SK-N-SH treated with all-trans-retinoic acid at 6 μM for 48 hours (cell line): Measurements from ENCODE around the gene HAP1.

ENCODE experiments used
- ATAC-seq: fragments of 200-7000 bp; cut with Tn5 transposase; 3 replicates; pipeline ENCODE4 v1.9.1; 2020; ENCODE audit warnings: mild to moderate bottlenecking, moderate library complexity
- ARNTL ChIP-seq: fragments of 450-650 bp; formaldehyde crosslinking; IDR thresholded peaks from 2 replicates; pipeline ENCODE4 v1.5.0; 2020; ENCODE audit warnings: low read depth, mild to moderate bottlenecking, moderate library complexity, borderline replicate concordance
- CSDC2 ChIP-seq: fragments of 250-450 bp; sonication (Bioruptor Pico); IDR thresholded peaks from 2 replicates; pipeline ENCODE4 v1.5.0; 2020; ENCODE audit warnings: mild to moderate bottlenecking, moderate library complexity
- ESRRG ChIP-seq: fragments of 250-450 bp; sonication (Bioruptor Pico); IDR thresholded peaks from 2 replicates; pipeline ENCODE4 v1.6.1; 2021; ENCODE audit warnings: mild to moderate bottlenecking
- GLIS3 ChIP-seq: fragments of 250-450 bp; sonication (Bioruptor Pico); IDR thresholded peaks from 2 replicates; pipeline ENCODE4 v1.5.0; 2020; ENCODE audit warnings: mild to moderate bottlenecking, moderate library complexity
- ISL1 ChIP-seq: fragments of 250-450 bp; sonication (Bioruptor Pico); IDR thresholded peaks from 2 replicates; pipeline ENCODE4 v2.1.2; 2022; ENCODE audit warnings: mild to moderate bottlenecking, moderate library complexity
- OSR1 ChIP-seq: fragments of 250-450 bp; sonication (Bioruptor Pico); IDR thresholded peaks from 2 replicates; pipeline ENCODE4 v1.8.0; 2022; ENCODE audit warnings: moderate library complexity, mild to moderate bottlenecking, inconsistent platforms
- PATZ1 ChIP-seq: fragments of 250-450 bp; sonication (Bioruptor Pico); IDR thresholded peaks from 2 replicates; pipeline ENCODE4 v1.8.0; 2020; ENCODE audit warnings: mild to moderate bottlenecking, moderate library complexity, borderline replicate concordance
- PPARA ChIP-seq: fragments of 250-450 bp; sonication (Bioruptor Pico); IDR thresholded peaks from 2 replicates; pipeline ENCODE4 v1.5.0; 2020; ENCODE audit warnings: mild to moderate bottlenecking, borderline replicate concordance
- RARB ChIP-seq: fragments of 250-450 bp; sonication (Bioruptor Pico); IDR thresholded peaks from 2 replicates; pipeline ENCODE4 v1.8.0; 2021; ENCODE audit warnings: mild to moderate bottlenecking, moderate library complexity
- SNAI2 ChIP-seq: fragments of 250-450 bp; sonication (Bioruptor Pico); IDR thresholded peaks from 2 replicates; pipeline ENCODE4 v1.5.0; 2020; ENCODE audit warnings: mild to moderate bottlenecking, moderate library complexity
- TOX ChIP-seq: fragments of 250-450 bp; sonication (Bioruptor Pico); IDR thresholded peaks from 2 replicates; pipeline ENCODE4 v1.8.0; 2021; ENCODE audit warnings: mild to moderate bottlenecking, moderate library complexity, borderline replicate concordance
- TSHZ2 ChIP-seq: fragments of 250-450 bp; sonication (Bioruptor Pico); IDR thresholded peaks from 2 replicates; pipeline ENCODE4 v1.5.0; 2020; ENCODE audit warnings: mild to moderate bottlenecking, moderate library complexity
- ZC3H10 ChIP-seq: fragments of 250-450 bp; sonication (Bioruptor Pico); IDR thresholded peaks from 2 replicates; pipeline ENCODE4 v1.5.1; 2021; ENCODE audit warnings: mild to moderate bottlenecking, moderate library complexity
- ZFP3 ChIP-seq: fragments of 250-450 bp; sonication (Bioruptor Pico); IDR thresholded peaks from 2 replicates; pipeline ENCODE4 v1.5.0; 2020; ENCODE audit warnings: mild to moderate bottlenecking, moderate library complexity
- ZFP30 ChIP-seq: fragments of 450-650 bp; formaldehyde crosslinking; IDR thresholded peaks from 2 replicates; pipeline ENCODE4 v1.5.0; 2022; ENCODE audit warnings: mild to moderate bottlenecking, moderate library complexity
- ZNF565 ChIP-seq: fragments of 450-650 bp; formaldehyde crosslinking; conservative IDR thresholded peaks from 2 replicates; pipeline ENCODE4 v1.5.0; 2020; ENCODE audit warnings: low read depth, mild to moderate bottlenecking, moderate library complexity
- ZNF70 ChIP-seq: fragments of 450-650 bp; formaldehyde crosslinking; IDR thresholded peaks from 2 replicates; pipeline ENCODE4 v1.5.0; 2020; ENCODE audit warnings: mild to moderate bottlenecking, moderate library complexity
- ZNF8 ChIP-seq: fragments of 450-650 bp; formaldehyde crosslinking; IDR thresholded peaks from 2 replicates; pipeline ENCODE4 v1.5.0; 2020; ENCODE audit warnings: mild to moderate bottlenecking, moderate library complexity
- TF ChIP-seq, protein P1 (sequence below): fragments of 250-450 bp; sonication (Bioruptor Pico); IDR thresholded peaks from 2 replicates; pipeline ENCODE4 v1.5.1; 2021; ENCODE audit warnings: mild to moderate bottlenecking, moderate library complexity
- TF ChIP-seq, protein P2 (sequence below): fragments of 250-450 bp; sonication (Bioruptor Pico); IDR thresholded peaks from 2 replicates; pipeline ENCODE4 v1.5.1; 2020; ENCODE audit warnings: low read depth, mild to moderate bottlenecking, moderate library complexity

HAP1 gene

GRCh38 chr17:41679740-41680425, 54.6 kb downstream of the HAP1 start:
- TF ChIP-seq PPARA (CRISPR knock-in tag) (no peak), GLIS3 (CRISPR knock-in tag) (no peak), SNAI2 (CRISPR knock-in tag) (no peak)
- no peak for ATAC-seq

GRCh38 chr17:41678907-41679739, 55.3 kb downstream of the HAP1 start:
- TF ChIP-seq SNAI2 (CRISPR knock-in tag) (no peak), PATZ1 (CRISPR knock-in tag) (no peak), ARNTL (CRISPR knock-in tag) (no peak), ZNF70 (CRISPR knock-in tag) (no peak)
- TF ChIP-seq, all 23 proteins: peak for 0
- peak; percentile 39; the same call in 2 of the 3 replicates for ATAC-seq

GRCh38 chr17:41678411-41678906, 56.0 kb downstream of the HAP1 start:
- peak; percentile 34 for ATAC-seq

GRCh38 chr17:41676058-41676419, 58.4 kb downstream of the HAP1 start:
- no peak for ATAC-seq
- TF ChIP-seq ARNTL (CRISPR knock-in tag) = no peak
- no peak for TF ChIP-seq ZFP3 (CRISPR knock-in tag)
- no peak for TF ChIP-seq SNAI2 (CRISPR knock-in tag)
- no peak for TF ChIP-seq PPARA (CRISPR knock-in tag)
- TF ChIP-seq PATZ1 (CRISPR knock-in tag) = no peak
- TF ChIP-seq TOX = no peak
- no peak for TF ChIP-seq TSHZ2
- no peak for TF ChIP-seq ZFP30
- TF ChIP-seq, all 23 proteins: peak for 0

More at GRCh38 chr17:41678411-41678906, 56.0 kb downstream of the HAP1 start:
- peak; percentile 71 for TF ChIP-seq TOX
- TF ChIP-seq RARB (CRISPR knock-in tag) = peak; percentile 72
- TF ChIP-seq ZC3H10 (CRISPR knock-in tag) = 0 out of 2 replicates have a peak, but pooled peaks have one; percentile 13
- TF ChIP-seq ISL1 (CRISPR knock-in tag) = no peak
- TF ChIP-seq ZNF8 = no peak
- no peak for TF ChIP-seq ZNF565 (CRISPR knock-in tag)
- TF ChIP-seq CSDC2 (CRISPR knock-in tag) = no peak
- TF ChIP-seq, protein P1, sequence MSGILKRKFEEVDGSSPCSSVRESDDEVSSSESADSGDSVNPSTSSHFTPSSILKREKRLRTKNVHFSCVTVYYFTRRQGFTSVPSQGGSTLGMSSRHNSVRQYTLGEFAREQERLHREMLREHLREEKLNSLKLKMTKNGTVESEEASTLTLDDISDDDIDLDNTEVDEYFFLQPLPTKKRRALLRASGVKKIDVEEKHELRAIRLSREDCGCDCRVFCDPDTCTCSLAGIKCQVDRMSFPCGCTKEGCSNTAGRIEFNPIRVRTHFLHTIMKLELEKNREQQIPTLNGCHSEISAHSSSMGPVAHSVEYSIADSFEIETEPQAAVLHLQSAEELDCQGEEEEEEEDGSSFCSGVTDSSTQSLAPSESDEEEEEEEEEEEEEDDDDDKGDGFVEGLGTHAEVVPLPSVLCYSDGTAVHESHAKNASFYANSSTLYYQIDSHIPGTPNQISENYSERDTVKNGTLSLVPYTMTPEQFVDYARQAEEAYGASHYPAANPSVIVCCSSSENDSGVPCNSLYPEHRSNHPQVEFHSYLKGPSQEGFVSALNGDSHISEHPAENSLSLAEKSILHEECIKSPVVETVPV (CRISPR knock-in tag) = no peak
- no peak for TF ChIP-seq PPARA (CRISPR knock-in tag)
- peak; percentile 57; the same call in 1 of the 2 replicates for TF ChIP-seq PATZ1 (CRISPR knock-in tag)
- TF ChIP-seq ARNTL (CRISPR knock-in tag) = no peak
- no peak for TF ChIP-seq ZFP30
- no peak for TF ChIP-seq OSR1 (CRISPR knock-in tag)
- peak; percentile 26; the same call in 1 of the 2 replicates for TF ChIP-seq ZFP3 (CRISPR knock-in tag)
- no peak for TF ChIP-seq SNAI2 (CRISPR knock-in tag)
- TF ChIP-seq, protein P2, sequence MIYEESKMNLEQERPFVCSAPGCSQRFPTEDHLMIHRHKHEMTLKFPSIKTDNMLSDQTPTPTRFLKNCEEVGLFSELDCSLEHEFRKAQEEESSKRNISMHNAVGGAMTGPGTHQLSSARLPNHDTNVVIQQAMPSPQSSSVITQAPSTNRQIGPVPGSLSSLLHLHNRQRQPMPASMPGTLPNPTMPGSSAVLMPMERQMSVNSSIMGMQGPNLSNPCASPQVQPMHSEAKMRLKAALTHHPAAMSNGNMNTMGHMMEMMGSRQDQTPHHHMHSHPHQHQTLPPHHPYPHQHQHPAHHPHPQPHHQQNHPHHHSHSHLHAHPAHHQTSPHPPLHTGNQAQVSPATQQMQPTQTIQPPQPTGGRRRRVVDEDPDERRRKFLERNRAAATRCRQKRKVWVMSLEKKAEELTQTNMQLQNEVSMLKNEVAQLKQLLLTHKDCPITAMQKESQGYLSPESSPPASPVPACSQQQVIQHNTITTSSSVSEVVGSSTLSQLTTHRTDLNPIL = no peak
- TF ChIP-seq ZNF70 (CRISPR knock-in tag) = no peak
- no peak for TF ChIP-seq ESRRG (CRISPR knock-in tag)
- no peak for TF ChIP-seq GLIS3 (CRISPR knock-in tag)
